Measurements from ENCODE around the gene TMEM11.

GRCh38 chr17:21201874-21202273 is 12.1 kb downstream of the TMEM11 start:
- TF ChIP-seq CTCF (IDR thresholded peaks at IDR 0.05 in 8 of 11, conservative IDR thresholded peaks at IDR 0.05 in 3 of 11) (no peak), POLR2A (IDR thresholded peaks at IDR 0.05) (no peak), POLR2AphosphoS5 (IDR thresholded peaks at IDR 0.05) (no peak)
